GM21515 (cell line): ENCODE measurements around the gene ANKRD53.
"Not testable (repeated sequence)": the region's sequence is repeated elsewhere in the genome, so short reads cannot be mapped to it uniquely, and the experiment has no call there.

Experiments used
- ATAC-seq: cut with Tn5 transposase; IDR thresholded peaks from one replicate; pipeline ENCODE4 v1.9.1; 2021; ENCODE audit not compliant: unreplicated experiment

ANKRD53 gene

GRCh38 chr2:71006323-71006722, 27.9 kb downstream of the ANKRD53 start:
- ATAC-seq, result no peak

GRCh38 chr2:71006955-71007799, 28.7 kb downstream of the ANKRD53 start:
- ATAC-seq, result no peak

DNA sequence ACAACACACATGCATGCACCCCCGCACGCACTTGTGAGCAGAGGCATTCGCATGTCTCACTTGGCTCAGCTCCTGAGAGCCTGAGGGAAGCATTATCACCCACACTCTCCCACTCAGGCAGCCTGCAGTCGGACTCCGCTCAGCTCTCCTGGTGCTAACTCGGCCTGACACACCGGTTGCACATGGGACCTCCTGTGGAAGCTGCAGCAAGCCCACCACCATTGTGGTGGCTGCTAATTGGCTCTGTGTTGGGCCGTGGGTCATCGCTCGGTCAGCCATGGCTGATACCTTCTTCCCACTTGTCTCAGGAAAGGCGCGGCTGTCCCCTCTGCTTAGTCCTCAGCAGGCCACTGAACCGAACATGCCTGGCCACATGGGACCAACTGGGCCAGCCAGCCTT, 29.9 kb downstream of the ANKRD53 start:
- ATAC-seq, result no peak

GRCh38 chr2:71011786-71012185, 33.4 kb downstream of the ANKRD53 start:
- ATAC-seq, result not testable (repeated sequence)

DNA sequence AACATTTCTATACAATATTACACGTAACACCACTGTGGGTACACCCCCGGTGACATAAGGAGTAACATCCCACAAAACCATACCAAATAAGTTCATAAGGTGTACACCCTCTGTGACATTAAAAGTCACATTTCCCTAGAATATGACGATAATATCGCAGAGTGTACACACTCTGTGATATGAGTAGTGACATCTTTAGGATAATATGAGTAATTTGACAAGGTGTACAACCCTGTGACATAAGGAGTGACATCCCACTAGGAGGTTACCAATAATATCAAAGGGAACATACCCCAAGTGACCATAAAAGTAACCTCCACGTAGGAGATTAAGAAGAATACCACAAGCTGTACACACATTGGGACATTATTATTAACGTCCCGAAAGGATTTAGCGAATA, 40.2 kb downstream of the ANKRD53 start:
- no peak for ATAC-seq

GRCh38 chr2:71019989-71020388, 41.6 kb downstream of the ANKRD53 start:
- not testable (repeated sequence) for ATAC-seq

- not testable (repeated sequence) for ATAC-seq
These were observed 43.0 kb downstream of the ANKRD53 start for GRCh38 chr2:71021394-71021793.

DNA sequence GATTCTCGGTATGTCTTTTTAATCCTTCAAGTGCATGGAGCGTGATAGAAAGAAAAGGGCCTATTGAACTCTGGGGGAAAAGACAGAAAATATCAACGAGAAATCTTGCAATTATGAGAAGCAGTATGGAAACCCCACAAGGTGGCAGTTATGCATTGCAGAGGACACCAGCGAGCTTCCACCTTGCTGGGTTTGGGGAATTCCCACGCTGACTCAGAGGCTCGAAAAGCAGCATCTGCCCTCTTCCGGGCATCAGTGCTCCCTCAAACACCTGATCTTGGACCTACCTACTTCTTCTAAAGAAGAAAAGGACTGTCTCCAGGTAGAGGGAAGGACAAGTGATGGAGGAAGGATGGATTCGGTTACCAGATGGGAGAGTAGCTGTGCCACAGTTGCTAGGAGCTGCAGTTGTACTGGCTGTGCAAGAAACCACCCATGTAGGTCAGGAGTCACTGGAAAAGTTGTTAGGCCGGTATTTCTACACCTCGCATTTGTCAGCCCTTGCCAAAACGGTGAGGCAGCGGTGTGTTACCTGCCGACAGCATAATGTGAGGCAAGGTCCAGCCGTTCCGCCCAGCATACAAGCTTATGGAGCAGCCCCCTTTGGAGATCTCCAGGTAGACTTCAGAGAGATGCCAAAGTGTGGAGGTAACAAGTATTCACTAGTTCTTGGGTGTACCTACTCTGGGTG, 45.3 kb downstream of the ANKRD53 start:
- not testable (repeated sequence) for ATAC-seq
